HT-29 (cell line): ENCODE results near the gene TMEM161B. TPM values are rescaled to one million over a fixed set of nuclear protein-coding genes. Genes with fewer than 3 reads are reported as not detected.
"Not testable (repeated sequence)": the region's sequence is repeated elsewhere in the genome, so short reads cannot be mapped to it uniquely, and the experiment has no call there.

Experiments
- DNase-seq: peaks from one replicate; pipeline ENCODE4 v3.0.0-alpha.2; 2015; ENCODE audit warnings: low spot score
- total RNA-seq: library from RNA; depleted of rRNA; stranded (reverse); fragments of >200 nt; shearing (Covaris generic); gene quantifications from 2 replicates; pipeline ENCODE4 v1.2.3, GENCODE V29; 2014

The TMEM161B gene
- total RNA-seq, 1 experiment from 2014 or later = 11.4 TPM

DNA sequence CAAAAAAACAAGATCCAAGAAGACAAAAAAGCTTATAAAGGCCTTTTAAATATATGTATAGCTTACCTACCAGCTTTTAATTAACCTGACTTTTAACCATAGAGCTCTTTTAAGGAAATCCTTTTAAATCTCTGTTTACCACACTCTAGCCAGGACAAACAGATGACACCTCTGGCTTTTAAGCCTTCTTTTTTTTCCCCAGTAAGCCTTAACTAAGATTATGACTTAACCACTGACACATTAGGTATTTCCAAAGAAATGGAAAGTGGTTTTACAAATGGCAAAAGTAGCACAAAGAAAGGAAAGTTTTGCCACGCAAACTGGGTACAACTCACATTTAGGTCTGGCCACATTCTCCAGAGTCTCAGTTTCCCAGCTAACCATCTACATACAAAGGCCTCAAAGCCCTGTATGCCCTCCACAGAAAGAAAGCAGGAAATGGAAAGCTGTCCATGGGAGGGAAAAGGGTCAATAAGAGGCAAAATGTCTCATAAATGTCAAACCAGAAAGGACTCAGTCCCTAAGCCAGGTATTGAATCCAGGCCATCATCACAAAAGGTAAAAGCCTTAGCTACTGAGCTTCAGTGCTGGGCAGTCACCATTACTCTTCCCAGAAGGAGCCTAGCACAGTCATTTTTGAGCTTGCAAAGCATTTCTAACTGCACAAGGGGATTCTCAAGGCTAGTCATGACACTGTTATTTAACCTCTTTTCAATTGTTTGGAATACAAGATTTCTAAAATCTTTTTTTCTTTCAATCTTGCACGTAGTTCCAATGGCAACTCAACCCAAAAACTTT is 19.7 kb downstream of the TMEM161B start:
- no peak for DNase-seq

DNA sequence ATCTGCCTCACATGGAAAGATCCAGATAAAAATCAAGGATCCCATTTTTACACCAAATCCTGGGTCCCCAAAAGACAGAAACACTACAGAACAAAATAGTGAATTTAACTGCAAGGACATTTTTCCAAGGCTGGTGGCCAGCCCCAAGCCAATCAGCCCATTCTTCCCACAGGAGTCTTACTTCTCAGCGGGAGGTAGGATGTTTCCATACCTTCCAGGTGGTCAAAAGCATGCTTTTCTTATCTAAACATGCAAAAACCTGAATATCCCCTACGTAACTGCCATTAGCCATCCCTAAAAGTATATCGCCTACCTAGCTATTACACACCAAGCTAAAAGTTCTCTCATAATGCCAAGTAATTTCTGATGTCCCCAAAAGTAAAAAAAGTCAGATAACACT is 20.6 kb downstream of the TMEM161B start:
- DNase-seq = no peak

GRCh38 chr5:88245893-88246244 is 22.8 kb downstream of the TMEM161B start:
- no peak for DNase-seq

GRCh38 chr5:88245241-88245892 is 23.3 kb downstream of the TMEM161B start:
- no peak for DNase-seq

- DNase-seq = no peak
These were observed 24.0 kb downstream of the TMEM161B start for GRCh38 chr5:88244686-88245085.

DNA sequence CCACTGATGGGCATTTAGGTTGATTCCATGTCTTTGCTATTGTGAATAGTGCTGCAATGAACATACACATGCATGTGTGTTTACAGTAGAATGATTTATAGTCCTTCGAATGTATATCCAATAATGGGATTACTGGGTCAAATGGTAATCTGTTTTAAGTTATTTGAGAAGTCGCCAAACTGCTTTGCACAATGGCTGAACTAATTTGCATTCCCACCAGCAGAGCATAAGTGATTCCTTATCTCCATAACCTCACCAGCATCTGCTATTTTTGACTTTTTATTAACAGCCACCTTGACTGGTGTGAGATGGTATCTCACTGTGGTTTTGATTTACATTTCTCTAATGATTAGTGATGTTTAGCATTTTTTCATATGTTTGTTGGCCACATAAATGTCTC is 25.2 kb downstream of the TMEM161B start:
- not testable (repeated sequence) for DNase-seq

GRCh38 chr5:88238732-88239131 is 29.9 kb downstream of the TMEM161B start:
- DNase-seq = no peak

DNA sequence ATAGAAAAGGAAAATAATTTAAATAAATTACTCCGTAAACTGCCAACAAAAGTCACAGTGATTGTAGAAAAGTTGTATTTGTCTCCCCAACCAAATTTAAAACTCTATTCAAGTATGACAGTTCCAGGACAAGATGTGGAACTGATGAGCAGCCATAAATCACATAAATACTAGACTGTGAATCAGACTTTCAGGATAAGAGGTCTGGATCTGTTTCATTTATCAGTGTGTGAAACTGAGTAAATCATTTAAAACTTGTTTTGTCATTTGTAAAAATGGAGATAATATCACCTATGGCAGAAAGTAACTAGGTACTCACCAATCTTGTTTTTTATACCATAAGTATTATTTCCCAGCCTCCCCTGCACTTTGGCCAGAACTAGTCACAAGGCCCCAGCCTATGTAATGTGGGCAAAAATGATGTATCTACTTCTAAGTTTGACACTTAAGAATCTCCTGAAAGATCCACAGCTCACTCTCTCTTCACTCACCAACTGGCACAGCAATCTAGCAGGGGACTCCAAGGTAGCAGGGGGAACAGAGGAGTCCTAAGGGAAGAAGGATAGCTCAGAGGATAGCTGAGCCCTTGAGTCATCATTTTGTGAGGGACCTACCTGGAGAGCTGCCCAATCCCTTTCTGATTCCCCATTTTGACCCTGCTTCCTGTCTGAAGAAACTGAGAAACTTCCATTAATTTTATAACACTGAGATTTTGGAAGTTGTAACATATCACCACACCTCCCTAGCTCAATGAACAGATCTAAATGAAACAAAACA is 31.6 kb downstream of the TMEM161B start:
- no peak for DNase-seq

DNA sequence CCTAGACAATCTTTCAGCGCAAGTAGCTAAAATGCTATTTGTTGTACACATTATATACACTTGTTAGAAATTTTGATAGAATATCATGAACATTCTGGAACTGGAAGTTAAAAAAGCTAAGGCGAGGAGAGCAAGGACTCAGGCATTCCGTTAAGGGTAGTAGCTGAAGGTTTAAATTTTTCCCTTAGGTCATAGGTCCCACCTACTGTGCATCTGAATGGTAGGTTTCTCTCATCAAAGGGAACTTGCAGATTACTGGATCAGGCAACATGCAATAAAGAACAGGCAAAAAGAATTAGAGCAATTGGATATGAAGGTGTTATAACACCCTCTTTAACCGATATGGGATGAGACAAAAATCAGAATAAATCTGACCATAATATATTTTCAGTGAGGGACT is 32.8 kb downstream of the TMEM161B start:
- DNase-seq = no peak

DNA sequence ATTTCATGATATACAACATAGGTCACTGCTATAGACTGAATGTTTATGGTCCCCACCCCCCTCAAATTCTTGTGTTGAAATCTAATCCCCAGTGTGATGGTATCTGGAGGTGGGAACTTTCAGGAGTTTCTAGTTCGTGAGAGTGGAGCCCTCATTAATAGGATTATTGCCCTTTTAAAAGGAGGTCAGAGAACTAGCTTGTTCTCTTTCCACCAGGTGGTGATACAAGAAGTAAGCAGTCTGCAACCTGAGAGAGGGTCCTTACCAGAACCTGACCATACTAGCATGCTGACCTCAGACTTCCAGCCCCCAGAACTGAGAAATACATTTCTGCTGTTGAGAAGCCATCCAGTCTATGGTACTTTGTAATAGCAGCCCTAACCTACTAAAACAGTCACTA is 33.3 kb downstream of the TMEM161B start:
- DNase-seq = no peak

GRCh38 chr5:88230546-88231066 is 38.0 kb downstream of the TMEM161B start:
- no peak for DNase-seq

DNA sequence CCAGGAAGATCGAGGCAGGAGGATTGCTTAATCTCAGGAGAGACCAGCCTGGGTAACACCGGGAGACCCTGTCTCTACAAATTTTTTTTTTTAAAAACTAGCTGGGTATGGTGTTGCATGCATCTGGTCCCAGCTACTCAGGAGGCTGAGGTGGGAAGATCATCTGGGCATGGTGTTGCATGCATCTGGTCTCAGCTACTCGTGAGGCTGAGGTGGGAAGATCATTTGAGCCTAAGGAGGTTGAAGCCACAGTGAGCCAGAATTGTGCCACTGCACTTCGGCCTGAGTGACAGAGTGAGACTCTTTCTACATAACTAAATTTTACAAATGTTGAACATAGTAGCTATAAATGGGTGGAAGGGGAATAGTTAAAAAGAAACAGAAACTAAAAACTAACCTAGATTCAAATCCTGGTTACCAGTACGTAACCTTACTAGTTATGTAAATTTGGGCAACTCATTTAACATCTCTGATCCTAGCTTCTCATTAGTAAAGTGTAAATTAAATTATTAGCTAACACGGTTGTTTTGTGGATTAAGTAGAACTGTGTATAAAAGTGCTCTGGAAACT is 41.7 kb downstream of the TMEM161B start:
- DNase-seq = no peak

DNA sequence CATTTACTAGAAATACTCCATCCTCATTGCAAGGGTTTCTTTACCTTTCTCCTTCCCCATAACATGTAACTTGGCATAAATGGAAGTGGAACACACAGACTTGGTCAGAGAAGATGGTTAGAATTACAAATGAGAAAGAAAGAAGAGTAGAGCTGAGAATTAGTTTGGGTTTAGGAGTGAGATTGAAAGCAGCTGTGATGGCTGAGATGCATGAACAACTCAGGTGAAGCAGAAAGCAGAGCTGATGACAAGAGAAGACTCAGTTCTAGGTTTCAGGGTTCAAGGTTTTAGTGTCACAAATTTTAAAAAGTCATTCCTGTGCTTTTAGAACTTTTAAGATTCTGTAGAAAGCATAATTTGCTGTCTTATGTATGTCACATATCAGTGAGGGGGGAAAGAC is 54.0 kb downstream of the TMEM161B start:
- DNase-seq = no peak

- no peak for DNase-seq
These were observed 61.1 kb downstream of the TMEM161B start for GRCh38 chr5:88207575-88207974.

- no peak for DNase-seq
These were observed 64.5 kb downstream of the TMEM161B start for GRCh38 chr5:88203981-88204750.

DNA sequence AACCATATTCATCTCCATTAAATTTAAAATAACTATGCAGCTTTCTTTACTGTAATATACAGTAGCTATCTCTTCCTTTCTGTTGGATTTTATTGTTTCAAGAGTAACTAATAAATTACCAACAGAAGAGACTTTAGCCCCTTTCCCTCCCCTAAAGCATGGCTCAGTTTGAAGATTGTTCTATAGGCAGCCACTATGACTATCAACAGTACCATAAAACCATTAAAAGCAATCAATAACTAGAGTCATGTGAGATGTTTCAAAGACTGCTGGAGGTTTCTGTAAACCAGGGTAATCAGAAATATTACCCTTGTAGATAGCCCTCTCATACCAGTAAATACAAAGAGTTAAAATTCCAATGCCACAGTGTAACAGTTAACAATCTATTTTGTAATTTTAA is 73.0 kb downstream of the TMEM161B start:
- no peak for DNase-seq

DNA sequence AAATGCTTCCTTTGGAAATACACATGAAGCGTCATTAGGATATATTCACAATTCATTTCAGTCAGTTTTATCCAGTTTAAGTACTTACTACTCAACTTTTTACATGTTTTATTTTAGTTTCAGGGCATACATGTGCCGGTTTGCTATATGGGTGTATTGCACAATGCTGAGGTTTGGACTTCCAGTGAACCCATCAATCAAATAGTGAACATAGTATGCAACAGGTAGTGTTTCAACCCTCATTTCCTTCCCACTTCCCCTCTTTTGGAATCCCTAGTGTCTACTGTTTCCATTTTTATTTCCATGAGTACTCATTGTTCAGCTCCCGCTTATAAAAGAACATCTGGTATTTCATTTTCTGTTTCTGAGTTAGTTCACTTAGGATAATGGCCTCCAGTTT is 74.7 kb downstream of the TMEM161B start:
- DNase-seq = no peak

DNA sequence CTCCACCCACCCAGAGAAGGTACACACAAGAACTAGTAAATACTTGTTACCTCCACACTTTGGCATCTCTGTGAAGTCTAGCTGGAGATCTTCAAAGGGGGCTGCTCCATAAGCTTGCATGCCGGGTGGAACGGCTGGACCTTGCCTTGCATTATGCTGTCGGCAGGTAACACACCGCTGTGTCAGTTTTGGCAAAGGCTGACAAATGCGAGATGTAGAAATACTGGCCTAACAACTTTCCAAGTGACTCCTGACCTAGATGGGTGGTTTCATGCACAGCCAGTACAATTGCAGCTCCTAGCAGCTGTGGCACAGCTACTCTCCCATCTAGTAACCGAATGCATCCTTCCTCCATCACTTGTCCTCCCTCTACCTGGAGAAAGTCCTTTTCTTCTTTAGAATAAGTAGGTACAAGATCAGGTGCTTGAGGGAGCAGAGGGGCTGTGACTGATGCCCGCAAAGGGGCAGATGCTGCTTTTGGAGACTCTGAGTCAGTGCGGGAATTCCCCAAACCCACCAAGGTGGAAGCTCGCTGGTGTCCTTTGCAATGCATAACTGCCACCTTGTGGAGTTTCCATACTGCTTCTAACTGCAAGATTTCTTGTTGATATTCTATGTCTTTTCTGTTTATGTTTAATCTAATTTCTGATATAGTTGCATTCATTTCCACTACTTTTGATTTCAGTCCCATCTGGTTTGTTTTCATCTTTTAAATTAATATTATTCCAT is 78.4 kb downstream of the TMEM161B start:
- no peak for DNase-seq

- DNase-seq = not testable (repeated sequence)
These were observed 79.2 kb downstream of the TMEM161B start for GRCh38 chr5:88189484-88189883.

- peak; percentile 31 for DNase-seq
These were observed 80.0 kb downstream of the TMEM161B start for GRCh38 chr5:88188458-88189132.
